Osteoblast (primary cell): Measurements from ENCODE around the gene ADARB1. TPM values are rescaled to one million over a fixed set of nuclear protein-coding genes. Genes with fewer than 3 reads are reported as not detected.

Source experiments
- DNase-seq: peaks from one replicate; pipeline ENCODE4 v3.0.0; 2011; ENCODE audit warnings: low spot score, mixed read lengths; ENCODE audit not compliant: insufficient read length; ENCODE audit errors: missing footprints
- H2AFZ ChIP-seq: 2 replicates; pipeline ENCODE4 v1.6.0; 2011; ENCODE audit warnings: mild to moderate bottlenecking, low read length
- H3K27ac ChIP-seq: 2 replicates; pipeline ENCODE4 v1.5.1; 2011; ENCODE audit warnings: mild to moderate bottlenecking, low read depth, low read length, moderate library complexity
- H3K27me3 ChIP-seq: 2 replicates; pipeline ENCODE4 v1.6.0; 2012; ENCODE audit warnings: mild to moderate bottlenecking, control low read depth, inconsistent platforms, low read length, moderate library complexity; ENCODE audit not compliant: insufficient read depth
- H3K36me3 ChIP-seq: 2 replicates; pipeline ENCODE4 v1.5.1; 2011; ENCODE audit warnings: mild to moderate bottlenecking, low read length, control low read depth, moderate library complexity; ENCODE audit not compliant: insufficient read depth
- H3K4me1 ChIP-seq: 2 replicates; pipeline ENCODE4 v1.5.1; 2011; ENCODE audit warnings: mild to moderate bottlenecking, low read length, control low read depth, moderate library complexity; ENCODE audit not compliant: insufficient read depth
- H3K4me2 ChIP-seq: 2 replicates; pipeline ENCODE4 v1.6.0; 2011; ENCODE audit warnings: mild to moderate bottlenecking, low read length; ENCODE audit not compliant: insufficient read depth
- H3K4me3 ChIP-seq: fragments of 200-600 bp; sonication (generic); 3 replicates; pipeline ENCODE4 v1.5.1; 2012; ENCODE audit warnings: mild to moderate bottlenecking, low read length, inconsistent platforms; ENCODE audit not compliant: insufficient read depth
- H3K79me2 ChIP-seq: 2 replicates; pipeline ENCODE4 v1.6.0; 2012; ENCODE audit warnings: mild to moderate bottlenecking, low read length, control low read depth, inconsistent platforms; ENCODE audit not compliant: insufficient read depth
- H3K9me3 ChIP-seq: 2 replicates; pipeline ENCODE4 v1.5.1; 2011; ENCODE audit warnings: low read depth, low read length, control low read depth
- H4K20me1 ChIP-seq: 2 replicates; pipeline ENCODE4 v1.6.0; 2012; ENCODE audit warnings: mild to moderate bottlenecking, low read length, control low read depth; ENCODE audit not compliant: insufficient read depth
- CTCF ChIP-seq: IDR thresholded peaks from 2 replicates; pipeline ENCODE4 v1.5.1; 2011; ENCODE audit warnings: mild to moderate bottlenecking, low read depth, low read length, moderate library complexity; ENCODE audit errors: extremely low read depth
- total RNA-seq: library from RNA; depleted of rRNA; stranded (reverse); fragments of >200 nt; gene quantifications from 2 replicates; pipeline ENCODE4 v1.2.3, GENCODE V29; 2012

ADARB1 gene
- total RNA-seq, 1 donor: 19.5 TPM

- no peak for TF ChIP-seq CTCF
- no peak overlapping the region for H3K27ac ChIP-seq
- no peak overlapping the region for H3K4me3 ChIP-seq
- H3K79me2 ChIP-seq: peaks cover 77% of the 10 kb centered on the region
- no peaks in the 10 kb centered on the region for H3K9me3 ChIP-seq
- H3K36me3 ChIP-seq: no peaks in the 10 kb centered on the region
- H4K20me1 ChIP-seq: peaks cover 62% of the 10 kb centered on the region
- H2AFZ ChIP-seq: no peak overlapping the region
- H3K27me3 ChIP-seq: no peaks in the 10 kb centered on the region
- H3K4me1 ChIP-seq: peaks cover 14% of the 10 kb centered on the region
- no peak for DNase-seq
- H3K4me2 ChIP-seq: no peak overlapping the region
Observed at GRCh38 chr21:45097827-45098387, 23.5 kb downstream of the ADARB1 start.

- Histone ChIP-seq H3K4me1 (peaks cover 14% of the 10 kb centered on the region), H4K20me1 (peaks cover 59% of the 10 kb centered on the region), H3K4me2 (no peak overlapping the region), H3K27me3 (no peaks in the 10 kb centered on the region), H2AFZ (no peak overlapping the region), H3K4me3 (no peak overlapping the region), H3K9me3 (no peaks in the 10 kb centered on the region), H3K79me2 (peaks cover 75% of the 10 kb centered on the region), H3K27ac (no peak overlapping the region), H3K36me3 (no peaks in the 10 kb centered on the region)
- peak; percentile 53 for TF ChIP-seq CTCF
- no peak for DNase-seq
Observed at GRCh38 chr21:45098867-45099266, 24.5 kb downstream of the ADARB1 start.

- H3K27me3 ChIP-seq: no peaks in the 10 kb centered on the region
- no peaks in the 10 kb centered on the region for H3K9me3 ChIP-seq
- H3K27ac ChIP-seq: no peak overlapping the region
- TF ChIP-seq CTCF: no peak
- peaks cover 76% of the 10 kb centered on the region for H3K79me2 ChIP-seq
- DNase-seq: no peak
- peaks cover 18% of the 10 kb centered on the region for H3K4me1 ChIP-seq
- H3K36me3 ChIP-seq: no peaks in the 10 kb centered on the region
- H2AFZ ChIP-seq: no peak overlapping the region
- H3K4me3 ChIP-seq: no peak overlapping the region
- H3K4me2 ChIP-seq: no peak overlapping the region
- H4K20me1 ChIP-seq: peaks cover 60% of the 10 kb centered on the region
Observed at GRCh38 chr21:45099571-45099970, 25.2 kb downstream of the ADARB1 start.

- Histone ChIP-seq H3K27ac (no peak overlapping the region), H3K4me3 (no peak overlapping the region), H3K79me2 (peaks cover 67% of the 10 kb centered on the region), H3K4me2 (no peak overlapping the region), H3K36me3 (no peaks in the 10 kb centered on the region), H4K20me1 (peaks cover 52% of the 10 kb centered on the region), H3K27me3 (no peaks in the 10 kb centered on the region), H2AFZ (no peak overlapping the region), H3K9me3 (no peaks in the 10 kb centered on the region), H3K4me1 (peaks cover 22% of the 10 kb centered on the region)
- no peak for DNase-seq
- TF ChIP-seq CTCF: no peak
Observed at GRCh38 chr21:45100866-45101265, 26.5 kb downstream of the ADARB1 start.
